GM11168 (cell line): ENCODE results near the gene CMTM4.
"Not testable (repeated sequence)": the region's sequence is repeated elsewhere in the genome, so short reads cannot be mapped to it uniquely, and the experiment has no call there.

ENCODE experiments used
- in situ Hi-C: fragments of 300-500 bp; cut with MboI; formaldehyde crosslinking; loops from one replicate; pipeline ENCODE4 v1.12.0; 2022; ENCODE audit warnings: low sequenced_read_pairs; ENCODE audit not compliant: unreplicated experiment

CMTM4 gene

DNA sequence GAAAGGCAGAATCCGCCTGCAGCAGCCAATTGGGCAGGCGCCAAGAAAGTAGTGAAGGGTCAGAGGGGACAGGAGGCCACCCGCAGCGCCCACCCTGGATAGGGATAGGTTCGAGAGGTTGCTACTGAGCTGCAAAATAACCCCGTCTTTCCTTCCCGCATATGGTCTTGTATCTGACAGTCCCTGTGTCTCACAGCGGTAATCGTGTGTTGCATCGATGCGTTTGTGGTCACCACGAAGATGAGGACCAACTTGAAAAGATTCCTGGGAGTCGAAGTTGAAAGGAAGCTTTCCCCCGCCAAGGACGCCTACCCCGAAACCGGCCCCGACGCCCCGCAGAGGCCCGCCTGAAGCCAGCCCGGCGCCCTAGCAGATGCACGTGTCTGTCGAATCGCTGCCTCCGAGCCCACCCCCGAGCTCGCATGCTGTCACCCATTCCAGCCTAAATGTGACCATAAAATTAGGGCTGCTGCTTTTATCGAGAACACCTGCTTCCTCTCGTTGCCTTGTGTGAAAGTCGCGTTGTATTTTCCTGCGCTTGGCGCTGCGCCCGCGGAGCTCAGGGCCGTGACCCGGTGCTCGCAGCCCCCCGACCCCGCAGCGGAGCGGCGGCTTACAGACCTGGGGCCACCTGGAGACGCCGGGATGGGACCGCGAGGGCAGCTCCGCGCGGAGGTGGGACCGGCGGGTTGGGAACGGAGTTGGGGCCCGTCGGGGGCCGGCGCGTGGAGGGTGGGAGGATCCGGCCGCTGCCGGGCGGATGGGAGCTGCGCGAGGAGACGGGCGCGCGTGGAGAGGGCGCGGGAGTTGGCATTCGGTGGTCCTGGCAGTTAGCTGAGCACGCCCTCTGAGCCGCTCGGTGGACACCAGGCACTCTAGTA, 117.7 kb downstream of the CMTM4 start, which contains the start of gene CMTM2:
CMTM2 (plus strand) TSS at position 813 of the 881 bp plus-strand sequence. CDS start 145 bp downstream, outside the sequence.
- in situ Hi-C loops, result no loop called here

DNA sequence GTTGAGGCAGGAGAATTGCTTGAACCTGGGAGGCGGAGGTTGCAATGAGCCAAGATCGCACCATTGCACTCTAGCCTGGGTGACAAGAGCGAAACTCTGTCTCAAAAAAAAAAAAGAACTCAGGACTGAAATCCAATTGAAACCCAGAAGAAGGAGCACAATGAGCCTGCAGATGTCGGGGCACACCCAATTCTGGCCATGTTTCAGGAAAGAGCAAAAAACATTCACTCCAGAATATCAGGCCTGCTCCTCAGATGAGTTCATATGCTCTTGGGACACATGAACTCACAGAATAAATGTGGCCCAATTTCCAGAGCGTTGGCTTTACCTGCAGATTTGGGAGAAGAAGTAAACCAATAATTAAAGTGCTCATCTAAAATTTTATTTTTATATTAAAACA, 120.2 kb downstream of the CMTM4 start:
- in situ Hi-C loops, result no loop called here

DNA sequence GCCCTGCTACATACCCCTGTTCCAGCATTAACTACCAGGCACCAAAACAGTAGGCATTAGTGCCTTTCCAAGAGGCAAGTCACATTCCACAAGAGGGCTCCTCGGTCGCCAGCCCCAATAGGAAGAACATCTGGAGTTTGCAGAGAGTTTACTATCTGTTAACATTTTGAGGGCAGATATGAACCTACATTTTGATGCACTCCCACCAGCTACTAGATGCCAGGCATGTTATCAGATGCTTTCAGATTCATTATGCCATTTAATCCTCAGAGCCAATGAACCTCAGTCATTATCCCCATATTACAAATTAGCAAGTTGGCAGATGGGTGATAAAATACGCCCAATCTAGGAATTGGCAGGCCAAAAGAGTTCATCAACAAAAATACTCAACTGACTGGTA, 121.5 kb downstream of the CMTM4 start:
- in situ Hi-C loops, result no loop called here

DNA sequence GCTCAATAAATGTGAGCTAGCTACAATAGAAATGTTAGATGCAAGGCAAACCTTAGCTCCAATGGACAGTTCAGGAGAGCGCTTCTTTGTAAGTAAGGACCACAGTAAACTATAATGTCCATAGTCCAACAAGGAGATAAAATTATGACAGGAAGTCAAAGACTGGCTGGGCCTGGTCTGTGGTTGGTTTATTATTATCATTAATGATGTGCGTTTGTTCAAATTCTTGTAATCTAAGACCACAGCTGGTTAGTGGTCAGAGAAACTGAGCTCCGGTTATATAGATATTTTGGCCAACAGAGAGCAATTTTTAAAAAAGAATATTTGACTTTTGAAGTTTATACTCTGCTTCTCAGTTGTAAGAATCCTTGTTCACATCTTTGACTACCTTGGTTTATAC, 122.0 kb downstream of the CMTM4 start:
- in situ Hi-C loops, result no loop called here

DNA sequence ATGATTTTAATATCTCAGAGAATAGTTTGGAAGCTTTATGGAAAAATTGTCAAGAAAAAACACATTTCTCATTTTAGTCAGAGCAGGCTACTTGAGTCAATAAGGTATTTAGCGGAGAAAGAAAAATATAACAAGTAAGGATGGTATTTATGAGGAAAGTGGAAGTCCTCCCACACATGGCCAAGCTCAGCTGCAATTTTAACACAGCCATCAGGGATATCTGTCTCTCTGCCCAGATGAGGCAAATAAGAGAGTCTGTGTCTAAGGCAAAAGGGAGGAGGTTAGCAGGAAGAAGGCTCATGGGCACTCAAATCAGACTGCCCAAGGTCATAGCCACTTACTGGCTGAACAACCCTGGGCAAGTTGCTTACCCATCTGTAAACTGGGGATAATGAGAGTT, 122.5 kb downstream of the CMTM4 start:
- in situ Hi-C loops, result no loop called here

DNA sequence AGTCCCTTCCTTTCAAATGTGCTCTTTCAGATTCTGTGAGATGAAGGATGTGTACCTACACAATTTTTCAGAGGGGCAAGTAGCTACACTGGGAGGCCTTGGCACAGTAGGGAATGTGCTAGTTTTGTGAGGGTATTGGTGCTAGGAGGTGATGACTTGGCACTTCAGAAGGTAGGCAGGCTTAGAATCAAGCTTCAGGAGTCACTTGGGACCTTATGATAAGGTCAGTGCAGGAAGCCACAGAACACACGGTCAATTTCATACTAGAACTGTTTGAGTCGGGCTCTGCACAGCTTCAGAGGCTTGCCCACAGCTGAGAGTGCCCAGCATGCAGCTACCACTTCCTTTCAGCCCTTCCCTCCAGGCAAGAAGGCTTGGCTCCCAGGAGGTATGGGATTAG, 124.2 kb downstream of the CMTM4 start:
- in situ Hi-C loops, result no loop called here

DNA sequence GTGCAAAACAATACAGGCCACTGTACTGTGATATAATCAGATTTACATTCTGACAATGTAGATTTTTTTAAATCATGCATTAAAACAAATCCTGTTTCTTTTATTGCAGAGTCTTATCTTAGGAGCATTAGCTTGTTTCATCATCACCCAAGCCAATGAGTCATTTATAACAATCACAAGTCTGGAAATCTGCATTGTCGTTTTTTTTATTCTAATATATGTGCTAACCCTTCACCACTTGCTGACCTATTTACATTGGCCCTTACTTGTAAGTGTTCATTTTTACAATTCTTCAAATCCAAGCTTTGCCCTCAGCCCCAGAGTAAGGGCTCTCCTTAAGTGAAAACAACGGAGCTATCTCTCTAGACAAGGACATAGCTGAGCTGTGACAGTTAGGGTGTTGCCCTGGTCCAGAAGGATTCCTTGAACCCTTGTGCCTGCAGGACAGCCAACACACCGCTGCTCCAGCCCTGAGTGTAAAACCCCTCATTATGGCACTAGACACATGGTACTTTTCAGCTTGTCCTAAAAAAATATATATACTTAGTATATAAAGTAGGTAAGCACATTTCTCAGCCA, 126.6 kb downstream of the CMTM4 start:
- in situ Hi-C loops, result no loop called here

DNA sequence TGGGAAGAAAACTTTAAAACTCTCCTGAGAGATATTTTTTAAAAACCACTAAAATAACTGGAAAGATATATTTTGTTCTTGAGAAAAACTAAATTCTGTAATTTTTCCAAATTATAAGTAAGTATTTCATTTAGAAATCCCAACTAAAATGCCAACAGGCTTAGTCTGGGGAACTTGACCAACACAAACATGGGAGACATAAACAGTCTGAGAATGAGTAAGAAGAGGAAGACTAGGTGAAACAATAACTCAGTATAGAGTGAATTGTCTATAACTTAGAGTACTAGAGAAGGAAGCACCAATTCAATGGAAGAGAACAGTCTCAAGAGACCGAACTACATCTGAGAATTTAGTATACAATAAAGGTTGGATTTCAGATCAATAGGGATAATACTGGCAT, 127.4 kb downstream of the CMTM4 start:
- in situ Hi-C loops, result no loop called here

DNA sequence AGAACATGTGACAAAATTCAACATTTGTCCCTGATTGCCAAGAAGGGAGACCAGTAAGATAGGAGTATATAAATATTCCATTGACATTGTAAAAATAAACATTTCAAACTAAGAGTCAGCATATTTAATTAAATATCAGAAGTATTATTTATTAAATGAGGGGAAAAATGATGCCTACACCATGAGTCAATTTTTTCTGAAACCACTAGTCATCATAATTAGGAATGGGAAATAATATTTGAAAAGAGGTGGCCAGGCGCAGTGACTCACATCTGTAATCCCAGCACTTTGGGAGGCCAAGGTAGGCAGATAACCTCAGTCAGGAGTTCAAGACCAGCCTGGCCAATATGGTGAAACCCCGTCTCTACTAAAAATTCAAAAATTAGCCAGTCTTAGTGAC, 128.2 kb downstream of the CMTM4 start:
- in situ Hi-C loops, result no loop called here

DNA sequence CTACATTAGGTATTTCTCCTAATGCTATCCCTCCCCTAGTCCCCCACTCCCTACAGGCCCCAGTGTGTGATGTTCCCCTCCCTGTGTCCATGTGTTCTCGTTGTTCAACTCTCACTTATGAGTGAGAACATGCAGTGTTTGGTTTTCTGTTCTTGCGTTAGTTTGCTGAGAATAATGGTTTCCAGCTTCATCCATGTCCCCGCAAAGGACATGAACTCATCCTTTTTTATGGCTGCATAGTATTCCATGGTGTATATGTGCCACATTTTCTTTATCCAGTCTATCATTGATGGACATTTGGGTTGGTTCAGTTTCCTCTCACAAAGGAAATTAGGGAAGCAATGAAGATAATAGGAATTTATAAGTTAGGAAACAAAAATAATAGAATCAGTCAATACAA, 129.3 kb downstream of the CMTM4 start:
- in situ Hi-C loops, result not testable (repeated sequence)

DNA sequence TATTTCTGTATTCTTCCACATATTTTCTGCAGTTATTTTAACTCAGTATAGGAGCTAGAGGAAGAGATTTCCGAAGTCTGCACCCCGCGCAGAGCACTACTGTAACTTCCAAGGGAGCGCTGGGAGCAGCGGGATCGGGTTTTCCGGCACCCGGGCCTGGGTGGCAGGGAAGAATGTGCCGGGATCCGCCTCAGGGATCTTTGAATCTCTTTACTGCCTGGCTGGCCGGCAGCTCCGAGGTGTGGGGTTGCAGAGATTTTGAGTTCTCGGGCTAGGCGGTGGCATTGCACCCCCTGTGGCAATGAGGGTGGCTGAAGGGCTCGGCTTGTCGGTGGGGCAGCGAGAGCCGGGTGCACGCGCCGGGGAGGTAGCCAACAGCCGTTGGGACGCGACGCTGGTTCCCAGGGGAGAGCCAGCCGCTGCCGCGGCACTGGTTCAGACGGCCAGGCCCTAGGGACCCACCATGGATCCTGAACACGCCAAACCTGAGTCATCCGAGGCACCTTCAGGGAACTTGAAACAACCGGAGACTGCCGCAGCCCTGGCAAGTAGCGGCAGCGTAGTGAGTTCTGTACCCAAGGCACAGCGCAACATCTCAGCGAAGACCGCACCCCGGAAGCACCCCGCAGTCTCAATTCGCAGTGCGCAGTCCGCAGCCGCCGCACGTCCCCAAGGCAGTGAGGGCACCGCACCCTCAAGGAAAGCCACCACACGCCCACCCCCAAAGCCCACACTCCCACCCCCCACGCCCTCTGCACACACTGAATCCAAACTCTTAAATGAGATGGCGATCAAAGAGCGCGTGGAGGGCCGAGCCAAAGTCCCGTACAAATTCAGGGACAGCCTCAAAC, 130.3 kb downstream of the CMTM4 start, which contains the start of gene CMTM1:
CMTM1 (plus strand) TSS at position 389 of the 851 bp plus-strand sequence; CDS start at position 464, 75 bp downstream.
- in situ Hi-C loops, result no loop called here
